GM19452 (cell line): ENCODE results near the gene DDX6.
"Not testable (repeated sequence)": the region's sequence is repeated elsewhere in the genome, so short reads cannot be mapped to it uniquely, and the experiment has no call there.

ENCODE experiments used
- ATAC-seq: cut with Tn5 transposase; IDR thresholded peaks from one replicate; pipeline ENCODE4 v1.9.1; 2021; ENCODE audit not compliant: unreplicated experiment

DDX6 gene

GRCh38 chr11:118791111-118791960 lies at the start of gene DDX6:
Gene DDX6 (minus strand): TSS chr11:118791164. CDS start chr11:118786251, 4,913 bp downstream.
- peak; percentile 48 for ATAC-seq

GRCh38 chr11:118838905-118839553 lies 48.1 kb upstream of the DDX6 start:
- peak; percentile 65 for ATAC-seq

GRCh38 chr11:118837868-118838267 lies 46.9 kb upstream of the DDX6 start:
- no peak for ATAC-seq

GRCh38 chr11:118834427-118835028 lies 43.6 kb upstream of the DDX6 start:
- ATAC-seq, result no peak

- ATAC-seq, result no peak
Measured at GRCh38 chr11:118827118-118827517, 36.2 kb upstream of the DDX6 start.

GRCh38 chr11:118822936-118823510 lies 32.1 kb upstream of the DDX6 start:
- ATAC-seq, result not testable (repeated sequence)

- ATAC-seq, result peak; percentile 87
Measured at GRCh38 chr11:118820412-118821357, 29.7 kb upstream of the DDX6 start.

GRCh38 chr11:118820025-118820379 lies 29.0 kb upstream of the DDX6 start:
- ATAC-seq, result not testable (repeated sequence)

- no peak for ATAC-seq
Measured at GRCh38 chr11:118819334-118820024, 28.5 kb upstream of the DDX6 start.

- ATAC-seq, result no peak
Measured at GRCh38 chr11:118818130-118818529, 27.2 kb upstream of the DDX6 start.

- ATAC-seq, result no peak
Measured at GRCh38 chr11:118813551-118813950, 22.6 kb upstream of the DDX6 start.

GRCh38 chr11:118812485-118812884 lies 21.5 kb upstream of the DDX6 start:
- no peak for ATAC-seq

- ATAC-seq, result no peak
Measured at GRCh38 chr11:118807800-118808778, 17.1 kb upstream of the DDX6 start.

- no peak for ATAC-seq
Measured at GRCh38 chr11:118806400-118806799, 15.4 kb upstream of the DDX6 start.

GRCh38 chr11:118804094-118804493 lies 13.1 kb upstream of the DDX6 start:
- no peak for ATAC-seq

- no peak for ATAC-seq
Measured at GRCh38 chr11:118799372-118799771, 8.4 kb upstream of the DDX6 start.

- ATAC-seq, result no peak
Measured at GRCh38 chr11:118797510-118797909, 6.5 kb upstream of the DDX6 start.

GRCh38 chr11:118792570-118793124 lies 1.7 kb upstream of the DDX6 start:
- peak; percentile 54 for ATAC-seq
